ENCODE data around the gene ID2. TPM values are rescaled to one million over a fixed set of nuclear protein-coding genes. Genes with fewer than 3 reads are reported as not detected.
A peak's percentile ranks its signal among the peaks of the same experiment; 100 is the strongest.

Gene ID2
- total RNA-seq, 2 experiments from 2014 or later: 299 to 324 TPM

DNA sequence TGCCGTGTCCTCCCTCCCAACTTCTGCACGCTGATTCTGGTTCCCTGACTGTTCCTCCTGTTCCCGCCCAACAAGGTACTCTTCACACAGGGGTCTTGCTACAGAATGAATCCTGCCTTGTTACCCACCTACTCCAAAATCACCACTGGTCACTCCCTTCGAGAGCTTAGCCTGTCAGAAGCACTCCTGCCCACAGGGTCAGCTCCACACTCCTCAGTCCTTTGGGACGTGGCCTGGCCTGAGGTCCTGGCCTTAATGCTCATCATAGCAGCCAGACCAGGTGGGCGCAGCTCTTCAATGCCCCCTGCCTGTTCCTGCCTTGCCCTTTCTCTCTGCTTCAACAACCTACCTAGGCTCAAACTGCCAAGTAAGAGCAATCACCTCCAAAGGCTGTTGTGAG, 27.8 kb upstream of the ID2 start:
- Mint-ChIP-seq H3K4me1 (peaks cover 10% of the 10 kb centered on the region), H3K4me3 (no peak overlapping the region), H3K27ac (no peak overlapping the region), H3K9me3 (no peaks in the 10 kb centered on the region), H3K27me3 (no peaks in the 10 kb centered on the region), H3K36me3 (ENCODE audit: low read depth) (no peaks in the 10 kb centered on the region)
- POLR2A ChIA-PET: no interaction called here
- DNase-seq: no peak
- CTCF ChIA-PET: no interaction called here

DNA sequence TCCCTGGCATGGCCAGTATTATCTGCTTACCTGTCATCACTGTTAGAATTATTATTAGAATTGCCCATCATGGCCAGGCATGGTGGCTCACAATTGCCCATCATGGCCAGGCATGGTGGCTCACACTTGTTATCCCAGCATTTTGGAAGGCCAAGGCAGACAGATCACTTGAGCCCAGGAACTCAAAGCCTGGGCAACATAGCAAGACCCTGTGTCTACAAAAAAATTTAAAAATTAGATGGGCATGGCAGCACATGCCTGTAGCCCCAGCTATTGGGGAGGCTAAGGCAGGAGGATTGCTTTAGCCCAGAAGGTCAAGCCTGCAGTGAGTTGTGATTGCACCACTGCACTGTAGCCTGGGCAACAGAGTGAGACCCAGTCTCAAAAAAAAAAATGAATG, 27.4 kb upstream of the ID2 start:
- ChIA-PET CTCF (no interaction called here), POLR2A (interaction anchor here (1.1 kb wide), 1 partner anchor 27 kb away, joined by 3 read pairs; the partner anchor contains the start of gene ID2)
- Mint-ChIP-seq H3K4me1 (peaks cover 10% of the 10 kb centered on the region), H3K9me3 (no peaks in the 10 kb centered on the region), H3K27ac (no peak overlapping the region), H3K36me3 (ENCODE audit: low read depth) (no peaks in the 10 kb centered on the region), H3K4me3 (no peak overlapping the region), H3K27me3 (no peaks in the 10 kb centered on the region)
- DNase-seq: no peak

DNA sequence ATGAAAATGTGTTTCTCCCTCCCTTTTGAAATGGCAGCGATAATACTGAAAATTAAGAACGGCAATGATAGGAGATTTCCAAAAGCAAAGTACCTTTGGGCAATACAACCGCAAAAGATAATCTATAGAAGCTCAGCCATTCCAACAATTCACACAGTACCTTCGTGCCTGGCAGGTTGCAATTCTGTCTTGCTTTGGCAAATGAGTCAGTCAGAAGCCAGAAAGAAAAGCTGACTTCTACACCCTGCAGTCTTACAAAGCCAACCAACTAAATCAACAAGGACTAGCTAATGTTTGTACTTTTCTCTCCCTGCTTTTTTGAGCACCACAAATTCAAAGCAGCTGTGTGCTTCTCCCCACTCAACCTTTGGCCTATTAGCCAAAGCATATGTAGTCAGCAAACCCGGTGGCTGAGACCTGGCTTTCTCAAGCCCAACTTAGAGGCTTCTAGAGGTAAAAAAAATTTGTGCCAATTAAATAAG, 25.7 kb upstream of the ID2 start:
- Mint-ChIP-seq H3K4me3 (no peak overlapping the region), H3K36me3 (ENCODE audit: low read depth) (no peaks in the 10 kb centered on the region), H3K4me1 (peaks cover 10% of the 10 kb centered on the region), H3K27me3 (no peaks in the 10 kb centered on the region), H3K9me3 (no peaks in the 10 kb centered on the region), H3K27ac (no peak overlapping the region)
- DNase-seq: no peak
- CTCF ChIA-PET: no interaction called here
- POLR2A ChIA-PET: no interaction called here

DNA sequence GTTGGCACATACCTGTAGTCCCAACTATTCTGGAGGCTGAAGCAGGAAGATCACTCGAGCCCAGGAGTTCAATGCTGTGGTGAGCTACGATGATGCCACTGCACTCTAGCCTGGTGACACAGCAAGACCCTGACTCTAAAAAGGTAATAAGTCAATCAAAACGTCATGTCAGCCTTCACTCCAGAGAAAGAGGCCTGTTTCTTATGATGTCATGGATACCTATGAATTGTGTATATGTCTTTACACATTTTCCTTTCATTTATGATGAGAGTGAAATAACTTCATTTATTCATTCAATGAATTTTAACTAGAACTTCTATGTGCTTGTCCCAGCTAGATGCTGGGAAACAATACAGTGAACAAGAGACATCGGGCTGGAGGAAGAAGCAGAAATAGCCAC, 25.0 kb upstream of the ID2 start:
- peaks cover 3% of the 10 kb centered on the region for H3K27me3 Mint-ChIP-seq
- no peak overlapping the region for H3K4me3 Mint-ChIP-seq
- ChIA-PET CTCF (no interaction called here), POLR2A (no interaction called here)
- H3K4me1 Mint-ChIP-seq: peaks cover 10% of the 10 kb centered on the region
- no peaks in the 10 kb centered on the region for H3K9me3 Mint-ChIP-seq
- H3K27ac Mint-ChIP-seq: no peak overlapping the region
- no peak for DNase-seq
- H3K36me3 Mint-ChIP-seq (ENCODE audit: low read depth): no peaks in the 10 kb centered on the region

DNA sequence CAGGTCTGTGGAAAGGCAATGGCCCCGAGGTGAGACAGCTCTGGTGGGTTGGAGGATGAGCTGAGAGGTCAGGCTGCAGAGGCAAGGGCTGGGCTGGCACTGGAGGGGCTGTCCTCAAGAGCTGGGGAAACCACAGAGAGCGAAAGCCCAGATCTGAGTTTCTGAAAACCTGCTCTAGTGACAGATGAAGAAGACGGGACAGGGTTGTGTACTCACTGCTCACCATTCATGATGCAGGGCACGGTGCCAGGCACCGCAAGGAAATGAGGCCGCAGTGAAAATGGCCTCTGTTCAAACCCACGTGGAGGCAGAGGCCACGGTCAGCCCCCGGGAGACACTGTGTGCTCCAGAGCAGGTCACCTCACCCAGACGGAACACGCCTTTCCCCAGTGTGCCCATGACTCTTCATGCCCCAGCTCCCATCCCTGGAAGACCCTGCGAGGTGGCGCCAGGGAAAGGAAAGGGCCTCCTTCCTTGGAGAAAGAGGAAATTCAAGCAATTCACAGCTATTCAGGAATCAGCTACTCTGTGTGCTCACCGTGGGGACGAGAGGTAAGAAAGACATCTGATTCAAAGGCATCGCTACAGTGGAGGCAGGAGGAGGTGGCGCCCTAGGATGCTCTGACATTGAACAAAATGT, 24.3 kb upstream of the ID2 start:
- H3K4me3 Mint-ChIP-seq: no peak overlapping the region
- no peaks in the 10 kb centered on the region for H3K36me3 Mint-ChIP-seq (ENCODE audit: low read depth)
- POLR2A ChIA-PET: no interaction called here

DNA sequence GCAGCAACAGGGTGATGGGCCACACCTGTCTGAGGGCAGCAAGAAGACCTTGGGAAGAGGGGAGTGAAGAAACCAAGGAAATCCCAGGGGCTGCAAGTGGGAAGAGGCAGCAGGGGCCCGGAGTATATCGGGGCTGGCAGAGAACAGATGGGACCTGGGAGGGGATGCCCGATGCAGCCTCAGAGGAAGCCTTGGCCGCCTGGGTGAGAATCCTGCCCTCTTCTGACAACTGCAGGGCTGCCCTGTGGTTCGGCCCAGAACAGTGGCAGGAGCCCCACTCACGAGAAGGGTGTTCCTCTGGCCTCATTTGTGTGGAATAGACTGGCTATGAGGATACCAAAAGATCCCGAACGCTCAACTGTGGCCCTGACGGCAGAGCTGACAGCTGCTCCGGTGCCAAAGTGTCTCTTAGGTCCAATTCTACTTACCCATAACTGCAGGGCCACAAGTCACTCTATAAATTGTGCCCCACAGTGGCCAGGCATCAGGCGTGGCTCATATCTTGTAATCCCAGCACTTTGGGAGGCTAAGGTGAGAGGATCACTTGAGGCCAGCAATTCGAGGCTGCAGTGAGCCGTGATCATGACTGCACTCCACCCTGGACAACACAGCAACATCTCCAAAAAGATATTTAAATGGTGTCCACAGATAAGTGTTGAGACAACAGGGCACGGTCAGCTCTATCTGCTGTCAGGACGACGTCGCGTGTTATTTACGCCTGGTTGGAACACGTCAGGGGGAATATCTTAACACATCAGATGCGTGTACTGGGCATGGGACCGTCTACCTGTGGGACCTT, 23.6 kb upstream of the ID2 start:
- Mint-ChIP-seq H3K27me3 (peaks cover 3% of the 10 kb centered on the region), H3K4me3 (no peak overlapping the region), H3K9me3 (no peaks in the 10 kb centered on the region), H3K4me1 (peaks cover 10% of the 10 kb centered on the region), H3K36me3 (ENCODE audit: low read depth) (no peaks in the 10 kb centered on the region), H3K27ac (no peak overlapping the region)
- ChIA-PET POLR2A (no interaction called here), CTCF (no interaction called here)
- DNase-seq: no peak

More for the DNA sequence above, 24.3 kb upstream of the ID2 start:
- Mint-ChIP-seq H3K9me3 (no peaks in the 10 kb centered on the region), H3K4me1 (peaks cover 10% of the 10 kb centered on the region), H3K27me3 (peaks cover 3% of the 10 kb centered on the region), H3K27ac (no peak overlapping the region)
- DNase-seq: no peak
- CTCF ChIA-PET: no interaction called here

DNA sequence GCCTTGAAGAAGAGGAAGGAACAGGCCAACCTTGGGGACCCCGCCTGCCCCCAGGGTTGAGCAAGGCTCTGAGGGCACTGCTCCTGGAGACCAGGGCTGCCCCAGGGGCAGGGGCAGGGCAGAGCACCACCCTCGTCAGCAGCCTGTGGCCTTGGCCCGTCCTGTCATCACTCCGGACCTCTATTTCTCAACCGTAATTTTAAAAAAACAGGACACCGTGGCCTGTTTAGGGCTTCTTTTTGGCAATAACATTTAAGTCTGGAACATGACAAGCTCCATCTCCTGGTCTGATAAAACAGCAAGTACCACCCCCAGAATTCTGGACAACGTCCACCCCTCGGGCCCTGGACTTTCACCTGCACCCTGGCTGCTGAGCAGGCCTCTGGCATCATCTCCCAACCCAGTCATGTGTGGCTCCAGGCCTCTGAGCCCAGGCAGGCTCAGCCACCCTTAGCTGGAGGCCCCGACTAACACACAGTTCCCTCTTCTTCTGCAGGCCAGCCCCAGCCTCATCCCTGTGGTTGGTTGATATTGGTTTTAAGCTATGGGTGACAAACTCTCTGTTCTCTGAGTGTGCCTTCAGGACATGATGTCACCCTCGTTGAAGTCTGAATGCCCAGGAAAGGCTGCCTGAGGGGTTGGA, 22.6 kb upstream of the ID2 start:
- Mint-ChIP-seq H3K36me3 (ENCODE audit: low read depth) (no peaks in the 10 kb centered on the region), H3K27ac (no peak overlapping the region), H3K4me1 (peaks cover 13% of the 10 kb centered on the region), H3K9me3 (no peaks in the 10 kb centered on the region), H3K27me3 (peaks cover 3% of the 10 kb centered on the region), H3K4me3 (no peak overlapping the region)
- no peak for DNase-seq
- ChIA-PET CTCF (no interaction called here), POLR2A (no interaction called here)

DNA sequence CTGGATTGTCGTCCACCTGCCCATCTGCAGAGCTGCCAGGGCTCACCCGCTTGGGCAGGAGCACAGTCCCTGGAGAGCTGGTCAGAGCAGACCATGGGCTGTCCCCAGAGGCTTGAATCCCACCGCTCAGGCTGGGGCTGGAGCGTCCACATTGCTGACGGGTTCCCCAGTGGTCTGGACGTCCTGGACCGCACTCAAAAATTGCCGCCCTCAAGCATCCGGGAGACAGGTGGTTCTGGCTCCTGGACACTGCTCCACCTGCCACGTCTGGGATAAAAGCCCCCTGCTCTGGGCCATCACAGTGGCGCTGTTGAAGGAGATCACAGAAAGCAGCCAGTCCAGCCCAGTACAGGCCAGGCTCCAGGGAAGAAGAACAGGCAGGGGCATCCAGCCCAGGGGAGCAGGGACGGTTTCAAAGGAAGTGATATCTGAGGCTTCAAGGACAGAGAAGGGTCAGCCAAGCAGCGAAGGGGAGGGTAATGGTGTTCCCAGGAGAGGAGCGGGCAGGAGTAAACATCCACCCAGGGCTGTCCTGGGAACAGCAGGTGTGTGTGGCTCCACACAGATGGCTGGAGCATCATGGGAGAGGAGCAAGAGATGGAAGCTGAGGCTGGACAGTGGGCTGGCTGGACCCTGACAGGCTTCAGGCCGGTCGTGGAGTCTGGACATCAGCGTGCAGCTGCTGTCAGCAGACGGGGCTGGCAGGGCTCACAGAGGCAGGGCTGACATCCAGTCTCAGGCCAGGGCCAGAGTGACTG, 21.9 kb upstream of the ID2 start:
- Mint-ChIP-seq H3K27me3 (peaks cover 3% of the 10 kb centered on the region), H3K27ac (no peak overlapping the region)
- POLR2A ChIA-PET: no interaction called here

DNA sequence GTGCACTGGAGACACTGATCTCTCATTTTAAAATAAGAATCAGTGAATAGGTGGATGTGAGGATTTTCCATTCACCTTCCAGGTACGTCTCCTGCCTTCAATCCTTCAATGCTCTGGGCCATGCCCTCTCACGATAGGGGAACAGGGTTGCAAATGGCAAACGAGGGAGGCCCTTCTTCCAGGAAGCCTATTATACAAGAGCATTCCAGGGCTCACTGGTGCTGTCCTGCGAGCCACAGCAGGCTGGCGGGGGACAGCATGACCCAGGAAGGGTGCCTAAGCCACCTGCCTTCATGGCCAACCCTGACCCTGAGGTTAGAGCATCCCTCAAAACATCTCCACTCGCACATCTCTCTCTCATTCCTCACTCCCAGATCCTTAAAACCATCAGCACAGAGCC, 20.6 kb upstream of the ID2 start:
- H3K4me1 Mint-ChIP-seq: peaks cover 20% of the 10 kb centered on the region
- H3K27ac Mint-ChIP-seq: no peak overlapping the region
- H3K27me3 Mint-ChIP-seq: peaks cover 3% of the 10 kb centered on the region
- H3K4me3 Mint-ChIP-seq: no peak overlapping the region
- H3K9me3 Mint-ChIP-seq: no peaks in the 10 kb centered on the region
- H3K36me3 Mint-ChIP-seq (ENCODE audit: low read depth): no peaks in the 10 kb centered on the region
- no peak for DNase-seq
- CTCF ChIA-PET: no interaction called here
- POLR2A ChIA-PET: no interaction called here

More for the DNA sequence above, 21.9 kb upstream of the ID2 start:
- DNase-seq: no peak
- CTCF ChIA-PET: no interaction called here
- Mint-ChIP-seq H3K9me3 (no peaks in the 10 kb centered on the region), H3K4me1 (peaks cover 16% of the 10 kb centered on the region), H3K4me3 (no peak overlapping the region), H3K36me3 (ENCODE audit: low read depth) (no peaks in the 10 kb centered on the region)

DNA sequence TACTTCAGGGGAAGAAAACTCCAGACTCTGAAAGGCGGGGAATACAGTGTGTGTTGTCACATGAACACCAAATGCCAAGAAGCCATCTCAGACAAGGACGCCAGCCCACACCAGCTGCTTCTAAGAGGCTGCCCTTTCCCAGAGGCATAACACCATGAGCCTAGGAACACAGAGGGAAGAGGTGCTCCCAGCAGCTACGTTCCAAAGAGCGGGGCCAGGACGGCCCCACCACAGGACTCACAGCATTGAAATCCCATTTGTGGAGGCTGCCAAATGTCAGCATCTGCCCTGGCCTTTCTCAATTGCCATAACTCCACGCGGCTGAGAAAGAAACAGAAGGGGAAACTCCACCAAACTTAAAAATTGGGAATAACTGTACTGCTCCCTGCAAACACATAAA, 20.1 kb upstream of the ID2 start:
- Mint-ChIP-seq H3K9me3 (no peaks in the 10 kb centered on the region), H3K36me3 (ENCODE audit: low read depth) (no peaks in the 10 kb centered on the region), H3K4me3 (no peak overlapping the region), H3K27me3 (peaks cover 3% of the 10 kb centered on the region), H3K4me1 (peaks cover 18% of the 10 kb centered on the region), H3K27ac (no peak overlapping the region)
- ChIA-PET POLR2A (no interaction called here), CTCF (no interaction called here)
- no peak for DNase-seq

DNA sequence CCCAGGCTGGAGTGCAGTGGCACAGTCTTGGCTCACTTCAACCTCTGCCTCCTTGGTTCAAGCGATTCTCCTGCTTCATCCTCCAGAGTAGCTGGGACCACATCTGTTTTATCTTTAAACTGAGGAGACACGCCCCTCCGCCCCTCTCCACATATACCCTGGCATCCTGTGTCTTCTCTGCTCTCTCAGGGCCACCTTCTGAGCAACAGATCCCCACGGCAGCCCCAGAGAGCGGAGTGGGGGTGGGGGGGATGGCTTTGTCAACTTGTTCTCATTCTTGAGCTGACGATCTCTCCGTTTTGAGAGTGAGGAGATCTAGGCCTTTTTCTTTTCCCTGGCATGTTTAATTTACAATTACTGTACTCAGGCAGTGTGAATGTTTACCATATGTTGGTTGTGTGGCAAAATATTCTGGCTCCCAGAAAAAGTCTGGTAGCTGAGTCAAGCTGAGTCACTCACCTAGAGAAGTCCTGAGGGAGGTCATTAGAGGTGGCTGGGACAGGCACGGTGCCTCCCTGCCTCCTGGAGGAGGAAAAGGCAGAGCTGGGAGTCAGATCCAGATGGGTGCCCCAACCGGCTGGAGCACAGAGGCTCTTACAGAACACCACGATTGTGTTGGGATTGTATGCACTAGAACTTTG, 19.5 kb upstream of the ID2 start:
- peaks cover 3% of the 10 kb centered on the region for H3K27me3 Mint-ChIP-seq
- no peak overlapping the region for H3K4me3 Mint-ChIP-seq
- ChIA-PET POLR2A (no interaction called here), CTCF (no interaction called here)
- no peak for DNase-seq
- H3K9me3 Mint-ChIP-seq: no peaks in the 10 kb centered on the region
- H3K4me1 Mint-ChIP-seq: peaks cover 14% of the 10 kb centered on the region
- no peaks in the 10 kb centered on the region for H3K36me3 Mint-ChIP-seq (ENCODE audit: low read depth)
- no peak overlapping the region for H3K27ac Mint-ChIP-seq

DNA sequence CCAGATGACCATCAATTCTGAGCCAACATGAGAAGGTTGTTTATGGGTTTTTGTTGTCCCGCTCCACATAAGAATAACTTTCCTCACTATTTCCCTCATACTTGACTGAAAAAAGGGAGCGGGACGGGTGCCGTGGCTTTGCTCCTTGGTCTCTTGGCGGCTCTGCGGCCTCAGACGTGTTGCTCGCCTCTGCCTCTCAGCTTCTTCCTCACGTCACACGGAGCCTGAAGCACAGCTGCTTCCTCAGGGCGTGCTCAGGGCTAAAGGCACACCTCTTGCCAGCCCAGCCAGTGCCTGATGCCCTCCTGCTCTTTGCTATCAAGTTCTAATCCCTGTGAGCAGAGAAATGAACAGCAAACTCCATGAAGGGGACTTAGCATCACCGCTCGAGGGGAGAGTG, 17.9 kb upstream of the ID2 start:
- POLR2A ChIA-PET: interaction anchor here (0.9 kb wide), 1 partner anchor 18 kb away, joined by 3 read pairs; the partner anchor contains the start of gene ID2
- CTCF ChIA-PET: no interaction called here
- Mint-ChIP-seq H3K36me3 (ENCODE audit: low read depth) (no peaks in the 10 kb centered on the region), H3K4me3 (no peak overlapping the region), H3K9me3 (no peaks in the 10 kb centered on the region), H3K27ac (peak overlapping the region; percentile 26), H3K27me3 (peaks cover 3% of the 10 kb centered on the region), H3K4me1 (peaks cover 10% of the 10 kb centered on the region)
- DNase-seq: no peak

DNA sequence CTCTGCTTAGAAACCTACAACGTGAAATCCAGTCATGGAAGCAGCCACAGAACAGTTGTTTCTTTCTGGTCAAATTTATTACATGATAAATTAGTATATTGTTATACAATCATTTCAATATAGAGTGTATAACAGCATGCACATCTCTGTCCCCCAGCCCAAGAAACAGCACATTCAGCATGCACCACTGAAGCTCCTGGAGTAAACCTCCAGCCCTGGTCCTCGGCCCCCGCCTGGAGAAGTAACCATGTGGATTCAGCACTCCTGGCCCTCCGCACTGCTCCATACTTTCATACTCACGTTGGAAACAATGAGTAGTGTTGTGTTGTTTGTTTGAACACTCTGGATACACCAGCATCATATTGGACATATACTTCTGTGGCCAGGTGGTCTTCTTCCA, 15.3 kb upstream of the ID2 start:
- Mint-ChIP-seq H3K27me3 (no peaks in the 10 kb centered on the region), H3K4me3 (no peak overlapping the region), H3K4me1 (peaks cover 10% of the 10 kb centered on the region), H3K27ac (no peak overlapping the region), H3K9me3 (no peaks in the 10 kb centered on the region), H3K36me3 (ENCODE audit: low read depth) (no peaks in the 10 kb centered on the region)
- DNase-seq: no peak
- POLR2A ChIA-PET: no interaction called here
- CTCF ChIA-PET: no interaction called here

All from activated CD4-positive, alpha-beta memory T cell treated with anti-CD3 and anti-CD28 coated beads, Interleukin-2, amount 10 ng/mL, durations not matched to agents 7 days and 5 days (primary cell).